ENCODE data around the gene ABCC11. TPM values are rescaled to one million over a fixed set of nuclear protein-coding genes. Genes with fewer than 3 reads are reported as not detected.

Gene ABCC11
- 0.40 TPM for total RNA-seq

GRCh38 chr16:48247311-48247710 lies at the start of gene ABCC11:
ABCC11 (minus strand) TSS chr16:48247539; CDS start chr16:48231921, 15,618 bp downstream.
- no peak for ATAC-seq

- peak; percentile 89 for ATAC-seq
Measured at GRCh38 chr16:48295488-48296281, 48.3 kb upstream of the ABCC11 start.

GRCh38 chr16:48294724-48295123 lies 47.4 kb upstream of the ABCC11 start:
- no peak for ATAC-seq

GRCh38 chr16:48292452-48292851 lies 45.1 kb upstream of the ABCC11 start:
- ATAC-seq, result no peak

GRCh38 chr16:48291754-48292153 lies 44.4 kb upstream of the ABCC11 start:
- ATAC-seq, result no peak

GRCh38 chr16:48291303-48291702 lies 44.0 kb upstream of the ABCC11 start:
- peak; percentile 26 for ATAC-seq

GRCh38 chr16:48287239-48287638 lies 39.9 kb upstream of the ABCC11 start:
- ATAC-seq, result no peak

GRCh38 chr16:48284772-48285409 lies 37.6 kb upstream of the ABCC11 start:
- ATAC-seq, result no peak

GRCh38 chr16:48282636-48283263 lies 35.4 kb upstream of the ABCC11 start:
- ATAC-seq, result no peak

GRCh38 chr16:48280546-48280945 lies 33.2 kb upstream of the ABCC11 start:
- no peak for ATAC-seq

- no peak for ATAC-seq
Measured at GRCh38 chr16:48279199-48279598, 31.9 kb upstream of the ABCC11 start.

GRCh38 chr16:48277158-48277557 lies 29.8 kb upstream of the ABCC11 start:
- no peak for ATAC-seq

GRCh38 chr16:48276102-48276501 lies 28.8 kb upstream of the ABCC11 start:
- no peak for ATAC-seq

GRCh38 chr16:48274476-48274875 lies 27.1 kb upstream of the ABCC11 start:
- ATAC-seq, result no peak

GRCh38 chr16:48272837-48273421 lies 25.6 kb upstream of the ABCC11 start:
- ATAC-seq, result no peak

- no peak for ATAC-seq
Measured at GRCh38 chr16:48271728-48272127, 24.4 kb upstream of the ABCC11 start.

- no peak for ATAC-seq
Measured at GRCh38 chr16:48269011-48269410, 21.7 kb upstream of the ABCC11 start.

- no peak for ATAC-seq
Measured at GRCh38 chr16:48262631-48263030, 15.3 kb upstream of the ABCC11 start.

GRCh38 chr16:48261569-48261968 lies 14.2 kb upstream of the ABCC11 start:
- no peak for ATAC-seq

GRCh38 chr16:48256579-48257177 lies 9.3 kb upstream of the ABCC11 start:
- ATAC-seq, result no peak

- ATAC-seq, result no peak
Measured at GRCh38 chr16:48252013-48252412, 4.7 kb upstream of the ABCC11 start.

GRCh38 chr16:48250520-48251278 lies 3.4 kb upstream of the ABCC11 start:
- peak; percentile 94 for ATAC-seq
